ENCODE data around the gene CDC25B.

CDC25B gene

DNA sequence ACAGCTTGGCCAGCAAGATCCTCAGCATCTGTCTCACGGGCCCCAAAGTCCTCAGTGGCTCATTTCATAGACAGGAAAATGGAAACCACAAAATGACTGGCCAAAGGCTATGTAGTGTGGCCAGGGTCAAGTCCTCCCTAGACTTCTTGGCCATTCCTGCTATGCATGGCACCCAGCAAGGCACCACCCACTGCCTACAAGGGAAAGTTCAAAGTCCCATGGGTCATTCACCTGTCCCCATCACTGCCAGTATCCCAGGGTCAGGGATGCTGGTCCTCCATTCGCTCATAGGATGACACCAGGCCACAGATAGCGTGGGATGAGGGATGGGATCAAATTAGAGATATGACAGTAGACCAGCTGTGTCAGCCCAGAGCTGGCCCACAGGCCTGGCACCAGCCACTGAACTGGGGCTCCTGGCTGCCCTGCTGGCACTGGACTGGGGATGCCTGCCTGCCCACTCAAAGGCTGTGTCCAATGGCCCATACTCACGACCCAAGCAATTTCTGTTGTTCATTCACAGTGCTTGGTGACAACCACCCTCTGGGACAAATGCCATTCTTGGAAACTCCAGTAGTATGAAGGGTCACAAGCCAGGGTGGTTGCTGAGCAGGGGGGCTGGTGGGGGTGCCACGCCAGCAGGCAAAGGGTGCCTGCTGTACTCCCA lies 40.2 kb upstream of the CDC25B start:
- no peak overlapping the region for H3K27ac ChIP-seq (ENCODE audit: insufficient read depth in 1 of 2, low read depth in 1 of 2, low read length in 2 of 2, poor library complexity in 1 of 2, severe bottlenecking in 2 of 2)
- H3K4me1 ChIP-seq (ENCODE audit: control extremely low read depth in 1 of 4, control insufficient read depth in 4 of 4, insufficient read depth in 4 of 4, low read length in 3 of 4) = peaks cover 0 to 28% (median 12%) of the 10 kb centered on the region in 4 experiments
- WGBS (ENCODE audit: insufficient coverage) = 94% methylated on average over 4 of the region's 5 CpGs
- H3K9me3 ChIP-seq (ENCODE audit: control extremely low read depth in 1 of 5, control insufficient read depth in 4 of 5, insufficient read depth in 2 of 5, low read depth in 1 of 5, low read length in 4 of 5) = no peaks in the 10 kb centered on the region
- no peak for DNase-seq
- peaks cover 0 to 2% (median 0%) of the 10 kb centered on the region in 5 experiments for H3K27me3 ChIP-seq (replicated peaks in 2 of 5; ENCODE audit: control insufficient read depth in 4 of 5, insufficient read depth in 5 of 5, low read length in 4 of 5)
- ChIA-PET CTCF (interaction anchor here (1.1 to 16.4 kb wide), 2 partner anchors 9 to 13 kb away, joined by 4 to 216 read pairs; partner anchors contain the start of gene ADISSP), POLR2A (no interaction called here)
- peaks cover 0 to 53% (median 21%) of the 10 kb centered on the region in 4 experiments for H3K36me3 ChIP-seq (ENCODE audit: control insufficient read depth in 4 of 4, insufficient read depth in 4 of 4, low read length in 3 of 4)
- H3K4me3 ChIP-seq (ENCODE audit: control insufficient read depth in 1 of 7, extremely low read depth in 1 of 7, insufficient read depth in 4 of 7, low read depth in 2 of 7, low read length in 6 of 7) = no peak overlapping the region

DNA sequence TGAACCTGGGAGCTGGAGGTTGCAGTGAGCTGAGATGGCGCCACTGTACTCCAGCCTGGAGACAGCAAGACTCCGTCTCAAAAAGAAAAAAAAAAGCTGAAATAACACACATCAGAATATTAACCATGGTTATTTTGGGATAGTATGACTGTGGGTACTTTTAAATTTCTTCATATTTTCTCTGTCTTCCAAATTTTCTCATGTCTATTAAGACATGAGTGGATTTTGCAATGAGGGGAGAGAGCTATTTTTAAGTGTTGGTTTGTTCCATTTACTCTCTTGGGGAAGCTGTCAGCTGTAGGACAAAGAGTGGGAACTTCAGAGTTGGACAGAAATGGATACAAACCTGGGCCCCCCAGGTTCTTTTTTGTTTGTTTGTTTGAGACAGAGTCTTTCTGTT lies 38.8 kb upstream of the CDC25B start:
- POLR2A ChIA-PET = no interaction called here
- H3K4me1 ChIP-seq (ENCODE audit: control extremely low read depth in 1 of 4, control insufficient read depth in 4 of 4, insufficient read depth in 4 of 4, low read length in 3 of 4) = peaks cover 0 to 27% (median 12%) of the 10 kb centered on the region in 4 experiments

DNA sequence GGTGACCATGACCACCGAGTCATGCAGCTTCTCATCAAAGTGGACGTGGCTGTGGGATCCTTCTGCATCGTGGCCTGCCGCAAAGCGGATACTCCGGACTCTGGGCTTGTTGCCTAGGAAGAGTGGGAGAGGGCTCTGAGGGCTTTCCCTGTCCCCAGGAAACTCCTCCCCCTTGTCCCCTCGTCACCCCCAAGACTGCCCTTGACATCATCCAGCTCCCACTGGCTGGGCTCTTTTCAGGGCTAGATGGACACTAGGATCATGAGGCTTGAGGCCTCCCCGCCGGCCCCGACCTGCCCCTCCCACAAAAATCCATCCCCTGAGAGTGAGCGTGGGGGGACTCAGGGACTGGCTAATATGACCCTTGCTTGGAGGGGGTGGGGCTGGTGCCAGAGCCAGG lies 37.5 kb upstream of the CDC25B start:
- ChIA-PET POLR2A (no interaction called here), CTCF (interaction anchor here (0.6 to 16.4 kb wide), 4 partner anchors 9 to 60 kb away, joined by 3 to 216 read pairs (median 16); partner anchors contain the start of gene ADISSP)
- Histone ChIP-seq H3K27ac (ENCODE audit: insufficient read depth in 1 of 2, low read depth in 1 of 2, low read length in 2 of 2, poor library complexity in 1 of 2, severe bottlenecking in 2 of 2) (no peak overlapping the region), H3K4me1 (ENCODE audit: control extremely low read depth in 1 of 4, control insufficient read depth in 4 of 4, insufficient read depth in 4 of 4, low read length in 3 of 4) (peaks cover 0 to 23% (median 9%) of the 10 kb centered on the region in 4 experiments), H3K36me3 (ENCODE audit: control insufficient read depth in 4 of 4, insufficient read depth in 4 of 4, low read length in 3 of 4) (peaks cover 0 to 53% (median 18%) of the 10 kb centered on the region in 4 experiments), H3K27me3 (replicated peaks in 2 of 5; ENCODE audit: control insufficient read depth in 4 of 5, insufficient read depth in 5 of 5, low read length in 4 of 5) (no peaks in the 10 kb centered on the region), H3K4me3 (ENCODE audit: control insufficient read depth in 1 of 7, extremely low read depth in 1 of 7, insufficient read depth in 4 of 7, low read depth in 2 of 7, low read length in 6 of 7) (no peak overlapping the region), H3K9me3 (ENCODE audit: control extremely low read depth in 1 of 5, control insufficient read depth in 4 of 5, insufficient read depth in 2 of 5, low read depth in 1 of 5, low read length in 4 of 5) (no peaks in the 10 kb centered on the region)
- no peak for DNase-seq
- WGBS (ENCODE audit: insufficient coverage) = 100% methylated on average over 4 of the region's 11 CpGs

More for the DNA sequence above, 38.8 kb upstream of the CDC25B start:
- H3K4me3 ChIP-seq (ENCODE audit: control insufficient read depth in 1 of 7, extremely low read depth in 1 of 7, insufficient read depth in 4 of 7, low read depth in 2 of 7, low read length in 6 of 7) = no peak overlapping the region
- no CpG with 5 or more reads among the region's 2 CpGs for WGBS (ENCODE audit: insufficient coverage)
- no peaks in the 10 kb centered on the region for H3K27me3 ChIP-seq (replicated peaks in 2 of 5; ENCODE audit: control insufficient read depth in 4 of 5, insufficient read depth in 5 of 5, low read length in 4 of 5)
- no peaks in the 10 kb centered on the region for H3K9me3 ChIP-seq (ENCODE audit: control extremely low read depth in 1 of 5, control insufficient read depth in 4 of 5, insufficient read depth in 2 of 5, low read depth in 1 of 5, low read length in 4 of 5)
- no peak overlapping the region for H3K27ac ChIP-seq (ENCODE audit: insufficient read depth in 1 of 2, low read depth in 1 of 2, low read length in 2 of 2, poor library complexity in 1 of 2, severe bottlenecking in 2 of 2)
- CTCF ChIA-PET = interaction anchor here (0.7 to 16.4 kb wide), 4 partner anchors 9 to 89 kb away, joined by 3 to 216 read pairs (median 6); partner anchors contain the start of gene ADISSP
- peaks cover 0 to 57% (median 18%) of the 10 kb centered on the region in 4 experiments for H3K36me3 ChIP-seq (ENCODE audit: control insufficient read depth in 4 of 4, insufficient read depth in 4 of 4, low read length in 3 of 4)
- DNase-seq = no peak

DNA sequence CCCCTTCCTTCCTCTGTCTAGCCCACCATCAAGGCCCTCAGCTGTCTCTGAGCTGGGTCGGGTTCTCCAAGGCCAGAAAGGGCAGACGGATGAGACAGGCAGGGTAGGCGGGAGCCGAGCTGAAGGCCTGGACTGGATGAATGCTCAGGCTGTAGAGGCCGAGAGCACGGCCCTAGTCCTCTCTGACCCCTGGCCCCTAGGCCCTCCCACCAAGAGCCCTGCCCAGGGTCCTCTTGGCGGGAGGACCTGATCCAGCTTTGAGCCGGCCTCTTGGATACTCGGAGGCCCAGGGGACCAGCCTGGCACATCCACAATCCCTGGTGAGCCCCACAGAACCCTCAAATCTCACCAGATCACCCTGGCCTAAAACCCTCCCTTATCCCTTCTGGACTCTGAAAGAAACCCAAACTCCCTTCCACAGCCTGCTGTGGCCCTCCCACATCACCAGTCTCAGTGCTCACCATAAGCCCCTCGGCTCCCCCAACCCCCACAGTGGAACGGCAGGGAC lies 36.7 kb upstream of the CDC25B start:
- DNase-seq = no peak
- H3K27ac ChIP-seq (ENCODE audit: insufficient read depth in 1 of 2, low read depth in 1 of 2, low read length in 2 of 2, poor library complexity in 1 of 2, severe bottlenecking in 2 of 2) = no peak overlapping the region
- H3K36me3 ChIP-seq (ENCODE audit: control insufficient read depth in 4 of 4, insufficient read depth in 4 of 4, low read length in 3 of 4) = peaks cover 0 to 48% (median 16%) of the 10 kb centered on the region in 4 experiments
- no peaks in the 10 kb centered on the region for H3K9me3 ChIP-seq (ENCODE audit: control extremely low read depth in 1 of 5, control insufficient read depth in 4 of 5, insufficient read depth in 2 of 5, low read depth in 1 of 5, low read length in 4 of 5)
- peaks cover 0 to 23% (median 13%) of the 10 kb centered on the region in 4 experiments for H3K4me1 ChIP-seq (ENCODE audit: control extremely low read depth in 1 of 4, control insufficient read depth in 4 of 4, insufficient read depth in 4 of 4, low read length in 3 of 4)
- WGBS (ENCODE audit: insufficient coverage) = 98% methylated on average over 9 of the region's 11 CpGs
- no peak overlapping the region for H3K4me3 ChIP-seq (ENCODE audit: control insufficient read depth in 1 of 7, extremely low read depth in 1 of 7, insufficient read depth in 4 of 7, low read depth in 2 of 7, low read length in 6 of 7)
- no peaks in the 10 kb centered on the region for H3K27me3 ChIP-seq (replicated peaks in 2 of 5; ENCODE audit: control insufficient read depth in 4 of 5, insufficient read depth in 5 of 5, low read length in 4 of 5)
- POLR2A ChIA-PET = no interaction called here
- CTCF ChIA-PET = interaction anchor here (1.3 to 16.4 kb wide), 5 partner anchors 10 to 48 kb away, joined by 3 to 216 read pairs (median 5); partner anchors contain the start of gene ADISSP

GRCh38 chr20:3759884-3760283 lies 36.2 kb upstream of the CDC25B start:
- DNase-seq = no peak
- H3K27me3 ChIP-seq (replicated peaks in 2 of 5; ENCODE audit: control insufficient read depth in 4 of 5, insufficient read depth in 5 of 5, low read length in 4 of 5) = no peaks in the 10 kb centered on the region
- no peaks in the 10 kb centered on the region for H3K9me3 ChIP-seq (ENCODE audit: control extremely low read depth in 1 of 5, control insufficient read depth in 4 of 5, insufficient read depth in 2 of 5, low read depth in 1 of 5, low read length in 4 of 5)
- CTCF ChIA-PET = interaction anchor here (0.9 to 2.8 kb wide), 6 partner anchors 10 to 59 kb away, joined by 3 to 27 read pairs (median 4); no protein-coding TSS in a partner anchor
- POLR2A ChIA-PET = no interaction called here
- H3K4me1 ChIP-seq (ENCODE audit: control extremely low read depth in 1 of 4, control insufficient read depth in 4 of 4, insufficient read depth in 4 of 4, low read length in 3 of 4) = peaks cover 0 to 23% (median 15%) of the 10 kb centered on the region in 4 experiments
- WGBS (ENCODE audit: insufficient coverage) = 92% methylated on average over 5 of the region's 11 CpGs
- peaks cover 0 to 45% (median 13%) of the 10 kb centered on the region in 4 experiments for H3K36me3 ChIP-seq (ENCODE audit: control insufficient read depth in 4 of 4, insufficient read depth in 4 of 4, low read length in 3 of 4)
- no peak overlapping the region for H3K27ac ChIP-seq (ENCODE audit: insufficient read depth in 1 of 2, low read depth in 1 of 2, low read length in 2 of 2, poor library complexity in 1 of 2, severe bottlenecking in 2 of 2)
- no peak overlapping the region for H3K4me3 ChIP-seq (ENCODE audit: control insufficient read depth in 1 of 7, extremely low read depth in 1 of 7, insufficient read depth in 4 of 7, low read depth in 2 of 7, low read length in 6 of 7)

- peak; percentile 39 to 83 (median 77) for DNase-seq
- peaks cover 0 to 37% (median 9%) of the 10 kb centered on the region in 4 experiments for H3K36me3 ChIP-seq (ENCODE audit: control insufficient read depth in 4 of 4, insufficient read depth in 4 of 4, low read length in 3 of 4)
- peaks cover 0 to 29% (median 22%) of the 10 kb centered on the region in 4 experiments for H3K4me1 ChIP-seq (ENCODE audit: control extremely low read depth in 1 of 4, control insufficient read depth in 4 of 4, insufficient read depth in 4 of 4, low read length in 3 of 4)
- ChIA-PET CTCF (interaction anchor here (0.9 to 2.8 kb wide), 7 partner anchors 11 to 58 kb away, joined by 3 to 27 read pairs (median 4); partner anchors contain the start of gene CENPB), POLR2A (no interaction called here)
- H3K4me3 ChIP-seq (ENCODE audit: control insufficient read depth in 1 of 7, extremely low read depth in 1 of 7, insufficient read depth in 4 of 7, low read depth in 2 of 7, low read length in 6 of 7) = peak overlapping the region in 3 of 7 experiments; percentile 14 to 36 (median 23)
- WGBS (ENCODE audit: insufficient coverage) = 52% methylated on average over 8 of the region's 10 CpGs
- H3K9me3 ChIP-seq (ENCODE audit: control extremely low read depth in 1 of 5, control insufficient read depth in 4 of 5, insufficient read depth in 2 of 5, low read depth in 1 of 5, low read length in 4 of 5) = no peaks in the 10 kb centered on the region
- peak overlapping the region; percentile 9 to 62 for H3K27ac ChIP-seq (ENCODE audit: insufficient read depth in 1 of 2, low read depth in 1 of 2, low read length in 2 of 2, poor library complexity in 1 of 2, severe bottlenecking in 2 of 2)
- no peaks in the 10 kb centered on the region for H3K27me3 ChIP-seq (replicated peaks in 2 of 5; ENCODE audit: control insufficient read depth in 4 of 5, insufficient read depth in 5 of 5, low read length in 4 of 5)
Measured at GRCh38 chr20:3760655-3761348, 35.3 kb upstream of the CDC25B start.
